ENCODE data around the gene IMPA2.

The IMPA2 gene

GRCh38 chr18:12029786-12030584 lies 48.7 kb downstream of the IMPA2 start:
- ATAC-seq (ENCODE audit: low read depth) = no peak
- Histone ChIP-seq H3K4me1 (ENCODE audit: insufficient read depth, poor library complexity, severe bottlenecking) (peaks cover 9% of the 10 kb centered on the region), H3K27ac (ENCODE audit: poor library complexity, severe bottlenecking) (no peak overlapping the region), H3K27me3 (ENCODE audit: insufficient read depth, poor library complexity, severe bottlenecking) (no peaks in the 10 kb centered on the region), H3K36me3 (ENCODE audit: low read depth) (no peaks in the 10 kb centered on the region), H3K9me3 (ENCODE audit: severe bottlenecking) (no peaks in the 10 kb centered on the region), H3K4me3 (ENCODE audit: severe bottlenecking) (no peak overlapping the region)
- no peak for DNase-seq (ENCODE audit: low spot score)
- no peak for TF ChIP-seq CTCF (IDR thresholded peaks at IDR 0.05; ENCODE audit: poor library complexity, severe bottlenecking)

- ATAC-seq (ENCODE audit: low read depth) (no peak), DNase-seq (ENCODE audit: low spot score) (no peak)
- Histone ChIP-seq H3K4me3 (ENCODE audit: severe bottlenecking) (no peak overlapping the region), H3K27me3 (ENCODE audit: insufficient read depth, poor library complexity, severe bottlenecking) (no peaks in the 10 kb centered on the region), H3K4me1 (ENCODE audit: insufficient read depth, poor library complexity, severe bottlenecking) (peaks cover 9% of the 10 kb centered on the region), H3K27ac (ENCODE audit: poor library complexity, severe bottlenecking) (no peak overlapping the region), H3K9me3 (ENCODE audit: severe bottlenecking) (no peaks in the 10 kb centered on the region), H3K36me3 (ENCODE audit: low read depth) (no peaks in the 10 kb centered on the region)
- TF ChIP-seq CTCF (IDR thresholded peaks at IDR 0.05; ENCODE audit: poor library complexity, severe bottlenecking) = no peak
Measured at GRCh38 chr18:12030670-12031069, 49.4 kb downstream of the IMPA2 start.

GRCh38 chr18:12031181-12031580 lies 49.9 kb downstream of the IMPA2 start:
- H3K27ac ChIP-seq (ENCODE audit: poor library complexity, severe bottlenecking) = no peak overlapping the region
- no peaks in the 10 kb centered on the region for H3K36me3 ChIP-seq (ENCODE audit: low read depth)
- H3K4me3 ChIP-seq (ENCODE audit: severe bottlenecking) = no peak overlapping the region
- H3K4me1 ChIP-seq (ENCODE audit: insufficient read depth, poor library complexity, severe bottlenecking) = peaks cover 9% of the 10 kb centered on the region
- H3K27me3 ChIP-seq (ENCODE audit: insufficient read depth, poor library complexity, severe bottlenecking) = no peaks in the 10 kb centered on the region
- DNase-seq (ENCODE audit: low spot score) (no peak), ATAC-seq (ENCODE audit: low read depth) (no peak)
- H3K9me3 ChIP-seq (ENCODE audit: severe bottlenecking) = no peaks in the 10 kb centered on the region
- no peak for TF ChIP-seq CTCF (IDR thresholded peaks at IDR 0.05; ENCODE audit: poor library complexity, severe bottlenecking)

- Histone ChIP-seq H3K36me3 (ENCODE audit: low read depth) (no peaks in the 10 kb centered on the region), H3K27me3 (ENCODE audit: insufficient read depth, poor library complexity, severe bottlenecking) (no peaks in the 10 kb centered on the region), H3K27ac (ENCODE audit: poor library complexity, severe bottlenecking) (no peak overlapping the region), H3K9me3 (ENCODE audit: severe bottlenecking) (no peaks in the 10 kb centered on the region), H3K4me1 (ENCODE audit: insufficient read depth, poor library complexity, severe bottlenecking) (peaks cover 5% of the 10 kb centered on the region), H3K4me3 (ENCODE audit: severe bottlenecking) (no peak overlapping the region)
- TF ChIP-seq CTCF (IDR thresholded peaks at IDR 0.05; ENCODE audit: poor library complexity, severe bottlenecking) = no peak
- DNase-seq (ENCODE audit: low spot score) = no peak
- no peak for ATAC-seq (ENCODE audit: low read depth)
Measured at GRCh38 chr18:12031846-12032245, 50.5 kb downstream of the IMPA2 start.

Measured in RWPE2 (cell line).